Panc1 (cell line): ENCODE data around the gene MTREX. TPM values are rescaled to one million over a fixed set of nuclear protein-coding genes. Genes with fewer than 3 reads are reported as not detected.

Experiments
- ATAC-seq: fragments of 200-7000 bp; cut with Tn5 transposase; 2 replicates; pipeline ENCODE4 v1.9.1; 2020; ENCODE audit warnings: mild to moderate bottlenecking, moderate library complexity
- BruUV-seq: library from RNA; stranded (reverse); fragments of 400-500 nt; replicated peaks from 2 replicates; lab custom pipeline; 2021; lab: Mats Ljungman, UMichigan
- CTCF ChIA-PET: fragments of 300-600 bp; sonication (Branson Sonifier 250); formaldehyde crosslinking; loops from one replicate; lab custom pipeline; 2022; ENCODE audit warnings: antibody characterized with exemption; lab: Charles Lee
- POLR2A ChIA-PET: fragments of 300-600 bp; sonication (Branson Sonifier 250); formaldehyde crosslinking; loops from one replicate; lab custom pipeline; 2022; ENCODE audit warnings: antibody characterized with exemption; lab: Charles Lee
- DNase-seq: peaks from one replicate; pipeline ENCODE4 v3.0.0-alpha.2; 2010; ENCODE audit warnings: low read depth, low spot score
- H3K27ac ChIP-seq: 2 replicates; pipeline ENCODE4 v1.5.1; 2011; ENCODE audit warnings: mild to moderate bottlenecking, low read length, inconsistent platforms
- H3K27me3 ChIP-seq: fragments of 200-500 bp; sonication (Bioruptor generic); 2 replicates; pipeline ENCODE4 v1.6.0; 2014; ENCODE audit warnings: low read length, inconsistent platforms; ENCODE audit not compliant: control insufficient read depth, insufficient read depth
- H3K36me3 ChIP-seq: fragments of 200-500 bp; sonication (Bioruptor generic); 2 replicates; pipeline ENCODE4 v1.5.1; 2014; ENCODE audit warnings: inconsistent platforms, mild to moderate bottlenecking, low read length, moderate library complexity; ENCODE audit not compliant: control insufficient read depth, insufficient read depth
- H3K4me1 ChIP-seq: 2 replicates; pipeline ENCODE4 v1.5.1; 2011; ENCODE audit warnings: inconsistent platforms, mild to moderate bottlenecking, low read length, moderate library complexity; ENCODE audit not compliant: control insufficient read depth, insufficient read depth
- H3K4me3 ChIP-seq, 2 experiments: 2 replicates each; pipeline ENCODE4 v1.5.1; 2011 to 2012; ENCODE audit warnings: low read depth in 2 of 2, low read length in 2 of 2, mild to moderate bottlenecking in 2 of 2, inconsistent platforms in 1 of 2, moderate library complexity in 1 of 2
- H3K9me3 ChIP-seq: fragments of 200-500 bp; sonication (Bioruptor generic); 2 replicates; pipeline ENCODE4 v1.5.1; 2014; ENCODE audit warnings: low read depth, mild to moderate bottlenecking, inconsistent platforms, low read length, moderate library complexity; ENCODE audit not compliant: control insufficient read depth, insufficient read depth
- CTCF ChIP-seq: fragments of 450-650 bp; IDR thresholded peaks from 2 replicates; pipeline ENCODE4 v1.5.1; 2017; ENCODE audit warnings: mild to moderate bottlenecking
- POLR2AphosphoS5 ChIP-seq: IDR thresholded peaks from 2 replicates; pipeline ENCODE4 v1.6.1; 2012; ENCODE audit warnings: mild to moderate bottlenecking, low read depth, low read length, moderate library complexity
- REST ChIP-seq, 2 experiments: IDR thresholded peaks; 2 replicates each; pipeline ENCODE4 v1.6.1; 2011 to 2012; ENCODE audit warnings: low read depth in 2 of 2, control low read depth in 1 of 2, low read length in 1 of 2, mild to moderate bottlenecking in 1 of 2, moderate library complexity in 1 of 2; ENCODE audit not compliant: insufficient read depth in 1 of 2
- SIN3A ChIP-seq: IDR thresholded peaks from 2 replicates; pipeline ENCODE4 v1.6.1; 2012; ENCODE audit warnings: low read depth, mild to moderate bottlenecking, low read length, moderate library complexity, borderline replicate concordance; ENCODE audit not compliant: insufficient read depth
- TCF7L2 ChIP-seq: IDR thresholded peaks from 2 replicates; pipeline ENCODE4 v1.6.1; 2011; ENCODE audit warnings: mild to moderate bottlenecking, low read depth, low read length, inconsistent platforms
- in situ Hi-C: cut with HindIII; loops from 2 replicates; pipeline ENCODE4 v1.10.0; 2016; ENCODE audit warnings: low sequenced_read_pairs, low pct_unique_long_range_greater_than_20kb
- intact Hi-C: fragments of 100-400 bp; cut with micrococcal nuclease; formaldehyde crosslinking; loops from one replicate; pipeline ENCODE4 v1.10.0; 2022; ENCODE audit not compliant: unreplicated experiment
- total RNA-seq: library from RNA; stranded (reverse); gene quantifications from one replicate; pipeline ENCODE4 v1.2.1, GENCODE V29; 2021; ENCODE audit not compliant: unreplicated experiment

Gene MTREX
- total RNA-seq, 1 experiment from 2014 or later, result 97.0 TPM

- BruUV-seq, result no TSS peak
- ATAC-seq, result no peak
- no peaks in the 10 kb centered on the region for H3K27me3 ChIP-seq
- TF ChIP-seq POLR2AphosphoS5, result no peak
- no peak for TF ChIP-seq REST (IDR thresholded peaks at IDR 0.05; ENCODE audit: insufficient read depth in 1 of 2, low read depth in 2 of 2, low read length in 1 of 2)
- no peak for TF ChIP-seq CTCF
- TF ChIP-seq SIN3A, result no peak
- no peak for TF ChIP-seq TCF7L2
- POLR2A ChIA-PET, result no interaction called here
- H3K4me3 ChIP-seq, result no peak overlapping the region
- CTCF ChIA-PET, result interaction anchor here (1.1 kb wide), 1 partner anchor 33 kb away, joined by 5 read pairs; no protein-coding TSS in a partner anchor
- in situ Hi-C loops, result no loop called here
- no peaks in the 10 kb centered on the region for H3K9me3 ChIP-seq
- intact Hi-C loops, result loop anchor here (10.0 kb wide), 1 partner anchor 352 kb away; no protein-coding TSS in a partner anchor
- H3K4me1 ChIP-seq, result no peaks in the 10 kb centered on the region
- H3K36me3 ChIP-seq, result peaks cover 35% of the 10 kb centered on the region
- no peak overlapping the region for H3K27ac ChIP-seq
- no peak for DNase-seq
These were observed 35.3 kb downstream of the MTREX start for GRCh38 chr5:55343107-55343506.

- in situ Hi-C loops, result no loop called here
- ATAC-seq (no peak), DNase-seq (no peak)
- peaks cover 39% of the 10 kb centered on the region for H3K36me3 ChIP-seq
- BruUV-seq, result no TSS peak
- H3K27me3 ChIP-seq, result no peaks in the 10 kb centered on the region
- no peaks in the 10 kb centered on the region for H3K4me1 ChIP-seq
- no peak overlapping the region for H3K4me3 ChIP-seq
- ChIA-PET CTCF (interaction anchor here (0.5 to 1.1 kb wide), 2 partner anchors 34 to 171 kb away, joined by 5 to 7 read pairs; no protein-coding TSS in a partner anchor), POLR2A (no interaction called here)
- intact Hi-C loops, result loop anchor here (10.0 kb wide), 1 partner anchor 351 kb away; no protein-coding TSS in a partner anchor
- H3K9me3 ChIP-seq, result no peaks in the 10 kb centered on the region
- no peak overlapping the region for H3K27ac ChIP-seq
- no peak for TF ChIP-seq REST (IDR thresholded peaks at IDR 0.05; ENCODE audit: insufficient read depth in 1 of 2, low read depth in 2 of 2, low read length in 1 of 2)
- no peak for TF ChIP-seq CTCF
- no peak for TF ChIP-seq TCF7L2
- TF ChIP-seq SIN3A, result no peak
- no peak for TF ChIP-seq POLR2AphosphoS5
These were observed 35.8 kb downstream of the MTREX start for GRCh38 chr5:55343609-55344008.
